ENCODE results near the gene CNTN5.

Gene CNTN5

DNA sequence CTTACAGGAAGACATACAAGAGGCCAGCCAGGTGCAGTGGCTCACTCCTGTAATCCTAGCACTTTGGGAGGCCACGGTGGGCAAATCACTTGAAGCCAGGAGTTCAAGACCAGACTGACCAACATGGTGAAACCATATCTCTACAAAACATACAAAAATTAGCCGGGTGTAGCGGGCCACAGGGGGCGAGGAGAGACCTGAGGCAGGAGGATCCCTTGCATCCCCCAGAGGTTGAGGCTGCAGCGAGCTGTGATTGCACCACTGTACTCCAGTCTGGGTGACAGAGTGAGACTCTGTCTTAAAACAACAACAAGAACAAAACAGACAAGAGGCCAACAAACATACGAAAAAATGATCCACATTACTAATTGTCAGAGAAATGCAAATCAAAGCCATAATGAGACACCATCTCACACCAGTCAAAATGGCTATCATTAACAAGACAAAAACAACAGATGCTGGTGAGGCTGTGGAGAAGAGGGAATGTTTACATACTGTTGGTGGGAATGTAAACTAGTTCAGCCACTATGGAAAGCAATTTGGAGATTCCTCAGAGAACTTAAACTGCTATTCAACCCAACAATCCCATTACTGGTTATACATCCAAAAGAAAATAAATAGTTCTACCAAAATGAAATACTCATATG, 1167.5 kb downstream of the CNTN5 start:
- no peak for TF ChIP-seq CTCF (IDR thresholded peaks at IDR 0.05; ENCODE audit: extremely low read depth, missing control alignments)
- no peak for DNase-seq (ENCODE audit: low spot score)

GRCh38 chr11:100190395-100190794, 1169.6 kb downstream of the CNTN5 start:
- no peak for TF ChIP-seq CTCF (IDR thresholded peaks at IDR 0.05; ENCODE audit: extremely low read depth, missing control alignments)
- DNase-seq (ENCODE audit: low spot score): no peak

GRCh38 chr11:100192181-100192580, 1171.4 kb downstream of the CNTN5 start:
- DNase-seq (ENCODE audit: low spot score): no peak
- TF ChIP-seq CTCF (IDR thresholded peaks at IDR 0.05; ENCODE audit: extremely low read depth, missing control alignments): no peak

DNA sequence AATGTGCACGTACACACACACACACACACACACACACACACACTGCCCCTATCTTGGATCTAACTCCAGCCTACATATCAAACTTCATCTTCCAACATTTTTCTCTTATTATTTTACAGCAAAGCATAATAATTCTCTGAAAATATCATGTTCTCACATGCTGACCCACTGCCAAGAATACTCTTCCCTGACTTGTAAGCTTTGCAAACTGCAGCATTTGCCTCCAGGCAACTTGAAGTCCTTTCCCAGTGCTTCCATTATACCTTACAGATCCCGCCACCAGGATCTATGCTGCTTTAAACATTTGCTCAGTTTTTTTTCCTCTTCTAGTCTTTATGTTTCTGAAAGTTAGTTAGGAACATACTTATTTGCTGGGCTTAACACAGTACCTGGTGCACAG, 1183.0 kb downstream of the CNTN5 start:
- DNase-seq (ENCODE audit: low spot score): no peak
- TF ChIP-seq CTCF (IDR thresholded peaks at IDR 0.05; ENCODE audit: extremely low read depth, missing control alignments): no peak

DNA sequence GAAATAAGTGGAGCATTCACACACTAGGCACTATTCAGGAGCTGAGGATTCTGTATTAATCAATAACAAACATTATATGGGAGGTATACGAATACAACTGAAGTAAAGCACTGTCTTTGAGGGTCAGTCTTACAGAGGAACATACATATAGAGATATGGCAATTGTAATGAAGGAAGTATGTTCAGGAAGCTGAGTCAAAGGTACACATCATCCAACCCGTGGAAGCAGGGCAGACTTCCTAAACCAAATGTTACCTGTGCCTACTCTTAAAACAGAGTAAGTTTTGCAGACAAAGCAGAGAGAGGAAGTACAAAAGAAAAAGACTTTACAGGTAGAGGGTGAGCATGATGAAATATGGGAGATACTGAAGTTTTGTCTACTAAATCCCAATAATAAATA, 1185.2 kb downstream of the CNTN5 start:
- no peak for DNase-seq (ENCODE audit: low spot score)
- no peak for TF ChIP-seq CTCF (IDR thresholded peaks at IDR 0.05; ENCODE audit: extremely low read depth, missing control alignments)

DNA sequence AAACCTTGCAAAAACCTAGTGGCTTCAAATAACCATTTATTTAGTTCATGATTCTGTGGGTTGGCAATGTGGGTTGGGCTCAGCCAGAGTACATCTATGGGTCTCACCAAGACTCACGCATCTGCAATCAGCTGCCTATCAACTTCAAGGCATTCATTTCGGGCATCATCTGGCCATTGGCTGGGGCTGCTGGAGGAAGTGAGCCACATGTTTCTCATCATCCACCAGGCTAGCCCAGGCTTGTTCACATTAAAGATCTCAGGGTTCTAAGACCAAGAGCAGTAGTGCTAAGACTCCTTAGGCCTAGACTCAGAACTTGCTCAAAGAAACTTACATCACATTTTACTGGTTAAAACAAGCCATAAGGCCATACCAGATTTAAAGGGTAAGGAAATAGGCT, 1187.5 kb downstream of the CNTN5 start:
- TF ChIP-seq CTCF (IDR thresholded peaks at IDR 0.05; ENCODE audit: extremely low read depth, missing control alignments): no peak
- DNase-seq (ENCODE audit: low spot score): no peak

GRCh38 chr11:100214791-100215190, 1194.0 kb downstream of the CNTN5 start:
- no peak for DNase-seq (ENCODE audit: low spot score)
- TF ChIP-seq CTCF (IDR thresholded peaks at IDR 0.05; ENCODE audit: extremely low read depth, missing control alignments): no peak
